ENCODE results near the gene MRPL55. TPM values are rescaled to one million over a fixed set of nuclear protein-coding genes. Genes with fewer than 3 reads are reported as not detected.

The MRPL55 gene
- total and polyA plus RNA-seq, 4 donors = 44.4 to 137 (median 73.3) TPM

GRCh38 chr1:228105996-228106799 lies 2.9 kb downstream of the MRPL55 start:
- H3K9me3 ChIP-seq (ENCODE audit: control insufficient read depth in 4 of 4, insufficient read depth in 3 of 4, low read length in 3 of 4) = no peaks in the 10 kb centered on the region
- H3K4me3 ChIP-seq = no peak overlapping the region
- no peak for ATAC-seq (ENCODE audit: insufficient read depth, low FRiP score)
- peaks cover 0 to 14% (median 4%) of the 10 kb centered on the region in 4 donors for H3K36me3 ChIP-seq (ENCODE audit: control insufficient read depth in 4 of 4, insufficient read depth in 4 of 4, low read length in 4 of 4)
- 87 to 93% methylated on average over 8 of the region's 8 CpGs for WGBS, 2 donors
- DNase-seq = no peak
- no peaks in the 10 kb centered on the region for H3K27me3 ChIP-seq (ENCODE audit: control insufficient read depth in 3 of 3, insufficient read depth in 3 of 3, low read length in 2 of 3)
- H3K4me1 ChIP-seq (ENCODE audit: control insufficient read depth in 5 of 5, insufficient read depth in 5 of 5, low read length in 5 of 5) = peaks cover 2 to 18% (median 6%) of the 10 kb centered on the region in 5 donors
- no peak overlapping the region for H3K27ac ChIP-seq (ENCODE audit: low read depth in 1 of 2, low read length in 1 of 2)
- no peak for TF ChIP-seq CTCF (IDR thresholded peaks at IDR 0.05; ENCODE audit: control extremely low read depth, extremely low read depth)
- no peak overlapping the region for H3K9ac ChIP-seq (ENCODE audit: insufficient read depth in 1 of 2, low read length in 2 of 2)

- Histone ChIP-seq H3K9me3 (ENCODE audit: control insufficient read depth in 4 of 4, insufficient read depth in 3 of 4, low read length in 3 of 4) (no peaks in the 10 kb centered on the region), H3K4me1 (ENCODE audit: control insufficient read depth in 5 of 5, insufficient read depth in 5 of 5, low read length in 5 of 5) (peaks cover 2 to 18% (median 6%) of the 10 kb centered on the region in 5 donors), H3K36me3 (ENCODE audit: control insufficient read depth in 4 of 4, insufficient read depth in 4 of 4, low read length in 4 of 4) (peaks cover 0 to 19% (median 5%) of the 10 kb centered on the region in 4 donors), H3K4me3 (no peak overlapping the region), H3K27ac (ENCODE audit: low read depth in 1 of 2, low read length in 1 of 2) (no peak overlapping the region), H3K9ac (ENCODE audit: insufficient read depth in 1 of 2, low read length in 2 of 2) (no peak overlapping the region), H3K27me3 (ENCODE audit: control insufficient read depth in 3 of 3, insufficient read depth in 3 of 3, low read length in 2 of 3) (no peaks in the 10 kb centered on the region)
- DNase-seq (no peak), ATAC-seq (ENCODE audit: insufficient read depth, low FRiP score) (no peak)
- TF ChIP-seq CTCF (IDR thresholded peaks at IDR 0.05; ENCODE audit: control extremely low read depth, extremely low read depth) = no peak
- 84 to 90% methylated on average over 9 of the region's 9 CpGs for WGBS, 2 donors
These were observed 3.7 kb downstream of the MRPL55 start for GRCh38 chr1:228105270-228105995.

GRCh38 chr1:228104526-228105269 lies 4.4 kb downstream of the MRPL55 start:
- Histone ChIP-seq H3K27ac (ENCODE audit: low read depth in 1 of 2, low read length in 1 of 2) (no peak overlapping the region), H3K9ac (ENCODE audit: insufficient read depth in 1 of 2, low read length in 2 of 2) (no peak overlapping the region)
- TF ChIP-seq CTCF (IDR thresholded peaks at IDR 0.05; ENCODE audit: control extremely low read depth, extremely low read depth) = no peak

More at GRCh38 chr1:228104526-228105269, 4.4 kb downstream of the MRPL55 start:
- Histone ChIP-seq H3K4me1 (ENCODE audit: control insufficient read depth in 5 of 5, insufficient read depth in 5 of 5, low read length in 5 of 5) (peaks cover 2 to 11% (median 6%) of the 10 kb centered on the region in 5 donors), H3K27me3 (ENCODE audit: control insufficient read depth in 3 of 3, insufficient read depth in 3 of 3, low read length in 2 of 3) (no peaks in the 10 kb centered on the region), H3K9me3 (ENCODE audit: control insufficient read depth in 4 of 4, insufficient read depth in 3 of 4, low read length in 3 of 4) (no peaks in the 10 kb centered on the region), H3K4me3 (no peak overlapping the region), H3K36me3 (ENCODE audit: control insufficient read depth in 4 of 4, insufficient read depth in 4 of 4, low read length in 4 of 4) (peaks cover under 1 to 24% (median 6%) of the 10 kb centered on the region in 4 donors)
- WGBS, 2 donors = 77 to 79% methylated on average over 7 of the region's 7 CpGs
- no peak for DNase-seq
- ATAC-seq (ENCODE audit: insufficient read depth, low FRiP score) = no peak
